Caco-2 (cell line): ENCODE results near the gene C2orf69. TPM values are rescaled to one million over a fixed set of nuclear protein-coding genes. Genes with fewer than 3 reads are reported as not detected.

Experiments
- BruUV-seq: library from RNA; stranded (reverse); fragments of 400-500 nt; replicated peaks from 2 replicates; lab custom pipeline; 2021; lab: Mats Ljungman, UMichigan
- CTCF ChIA-PET: fragments of 300-600 bp; sonication (Branson Sonifier 250); formaldehyde crosslinking; loops from one replicate; lab custom pipeline; 2022; ENCODE audit warnings: antibody characterized with exemption; lab: Charles Lee
- POLR2A ChIA-PET: fragments of 300-600 bp; sonication (Branson Sonifier 250); formaldehyde crosslinking; loops from one replicate; lab custom pipeline; 2022; ENCODE audit warnings: antibody characterized with exemption; lab: Charles Lee
- DNase-seq, 2 experiments: peaks; one replicate each; pipeline versions ENCODE4 v3.0.0 to v3.0.0-alpha.2; 2020 to 2022
- H3K27me3 ChIP-seq: replicated peaks from 2 replicates; pipeline ENCODE4 v1.6.0; 2011; ENCODE audit warnings: low read length; ENCODE audit not compliant: control insufficient read depth, insufficient read depth
- H3K36me3 ChIP-seq: 2 replicates; pipeline ENCODE4 v1.5.1; 2011; ENCODE audit warnings: low read length; ENCODE audit not compliant: control insufficient read depth, insufficient read depth
- H3K4me1 ChIP-seq: fragments of 250-450 bp; sonication (Bioruptor Pico); 2 replicates; pipeline ENCODE4 v1.5.1; 2020; ENCODE audit warnings: mild to moderate bottlenecking
- H3K4me3 ChIP-seq: 2 replicates; pipeline ENCODE4 v1.5.1; 2011; ENCODE audit warnings: low read depth, mild to moderate bottlenecking, control low read depth, low read length
- H3K9me3 ChIP-seq: fragments of 250-450 bp; sonication (Bioruptor Pico); 2 replicates; pipeline ENCODE4 v1.5.1; 2020; ENCODE audit warnings: mild to moderate bottlenecking, moderate library complexity
- H3K27ac Mint-ChIP-seq: one replicate; pipeline ENCODE4 v1.8.0; 2022; ENCODE audit warnings: mixed read lengths; ENCODE audit not compliant: unreplicated experiment
- H3K27me3 Mint-ChIP-seq: one replicate; pipeline ENCODE4 v1.8.0; 2022; ENCODE audit warnings: mixed read lengths; ENCODE audit not compliant: insufficient read depth, unreplicated experiment
- H3K36me3 Mint-ChIP-seq: one replicate; pipeline ENCODE4 v1.8.0; 2022; ENCODE audit warnings: mild to moderate bottlenecking, mixed read lengths; ENCODE audit not compliant: insufficient read depth, unreplicated experiment
- H3K4me1 Mint-ChIP-seq: one replicate; pipeline ENCODE4 v1.8.0; 2022; ENCODE audit warnings: low read depth, mixed read lengths; ENCODE audit not compliant: unreplicated experiment
- H3K4me3 Mint-ChIP-seq: one replicate; pipeline ENCODE4 v1.8.0; 2022; ENCODE audit warnings: mild to moderate bottlenecking, moderate library complexity, mixed read lengths; ENCODE audit not compliant: unreplicated experiment
- H3K9me3 Mint-ChIP-seq: one replicate; pipeline ENCODE4 v1.8.0; 2022; ENCODE audit warnings: mixed read lengths; ENCODE audit not compliant: unreplicated experiment
- intact Hi-C: fragments of 100-400 bp; cut with micrococcal nuclease; formaldehyde crosslinking; loops from one replicate; pipeline ENCODE4 v1.10.0; 2022; ENCODE audit not compliant: unreplicated experiment
- total RNA-seq: library from RNA; stranded (reverse); gene quantifications from 2 replicates; pipeline ENCODE4 v1.2.3, GENCODE V29; 2022
- TF ChIP-seq, protein P1 (sequence below), 2 experiments: fragments of 200-600 bp in 1 of 2; IDR thresholded peaks; 1 replicate in 1 of 2; 2 replicates in 1 of 2; pipeline versions ENCODE4 v1.5.1 to v1.8.0; 2011 to 2022; ENCODE audit warnings: antibody characterized with exemption in 1 of 2, control low read depth in 1 of 2, inconsistent platforms in 1 of 2, low read depth in 1 of 2, low read length in 1 of 2, mild to moderate bottlenecking in 1 of 2, moderate library complexity in 1 of 2; ENCODE audit not compliant: insufficient read depth in 1 of 2, severe bottlenecking in 1 of 2, unreplicated experiment in 1 of 2

C2orf69 gene
- total RNA-seq, 1 experiment from 2014 or later = 17.1 TPM

DNA sequence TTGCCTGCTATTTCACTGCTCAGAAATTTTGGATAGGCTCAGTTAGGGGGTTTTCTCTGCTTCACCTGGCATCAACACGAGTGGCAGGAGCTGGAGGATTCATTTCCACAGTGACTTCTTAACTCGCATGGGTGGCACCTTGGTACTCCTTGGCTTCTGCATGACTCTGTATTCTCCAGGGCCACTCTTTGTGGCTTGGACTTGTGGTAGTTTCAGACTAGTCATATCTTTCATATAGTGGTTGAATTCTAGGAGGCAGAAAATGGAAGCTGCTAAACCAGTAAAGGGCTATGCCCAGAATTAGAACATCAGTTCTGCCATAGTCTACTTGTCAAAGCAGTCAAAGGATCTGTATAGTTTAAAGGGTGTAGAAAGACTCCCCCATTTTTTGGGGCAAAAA is 51.1 kb downstream of the C2orf69 start:
- Mint-ChIP-seq H3K27me3 (no peaks in the 10 kb centered on the region), H3K36me3 (peaks cover 55% of the 10 kb centered on the region), H3K27ac (no peak overlapping the region), H3K4me3 (no peak overlapping the region), H3K4me1 (peaks cover 6% of the 10 kb centered on the region), H3K9me3 (no peaks in the 10 kb centered on the region)
- CTCF ChIA-PET = no interaction called here
- no peaks in the 10 kb centered on the region for H3K4me1 ChIP-seq
- H3K36me3 ChIP-seq = no peaks in the 10 kb centered on the region; the same call in none of the 2 replicates
- H3K27me3 ChIP-seq = no peaks in the 10 kb centered on the region
- H3K9me3 ChIP-seq = no peaks in the 10 kb centered on the region
- TF ChIP-seq, protein P1, sequence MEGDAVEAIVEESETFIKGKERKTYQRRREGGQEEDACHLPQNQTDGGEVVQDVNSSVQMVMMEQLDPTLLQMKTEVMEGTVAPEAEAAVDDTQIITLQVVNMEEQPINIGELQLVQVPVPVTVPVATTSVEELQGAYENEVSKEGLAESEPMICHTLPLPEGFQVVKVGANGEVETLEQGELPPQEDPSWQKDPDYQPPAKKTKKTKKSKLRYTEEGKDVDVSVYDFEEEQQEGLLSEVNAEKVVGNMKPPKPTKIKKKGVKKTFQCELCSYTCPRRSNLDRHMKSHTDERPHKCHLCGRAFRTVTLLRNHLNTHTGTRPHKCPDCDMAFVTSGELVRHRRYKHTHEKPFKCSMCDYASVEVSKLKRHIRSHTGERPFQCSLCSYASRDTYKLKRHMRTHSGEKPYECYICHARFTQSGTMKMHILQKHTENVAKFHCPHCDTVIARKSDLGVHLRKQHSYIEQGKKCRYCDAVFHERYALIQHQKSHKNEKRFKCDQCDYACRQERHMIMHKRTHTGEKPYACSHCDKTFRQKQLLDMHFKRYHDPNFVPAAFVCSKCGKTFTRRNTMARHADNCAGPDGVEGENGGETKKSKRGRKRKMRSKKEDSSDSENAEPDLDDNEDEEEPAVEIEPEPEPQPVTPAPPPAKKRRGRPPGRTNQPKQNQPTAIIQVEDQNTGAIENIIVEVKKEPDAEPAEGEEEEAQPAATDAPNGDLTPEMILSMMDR (IDR thresholded peaks at IDR 0.05; ENCODE audit: insufficient read depth in 1 of 2, low read depth in 1 of 2, low read length in 1 of 2, severe bottlenecking in 1 of 2, unreplicated experiment in 1 of 2) = no peak
- H3K4me3 ChIP-seq = no peak overlapping the region
- intact Hi-C loops = no loop called here
- DNase-seq = no peak
- POLR2A ChIA-PET = no interaction called here
- BruUV-seq = no TSS peak

DNA sequence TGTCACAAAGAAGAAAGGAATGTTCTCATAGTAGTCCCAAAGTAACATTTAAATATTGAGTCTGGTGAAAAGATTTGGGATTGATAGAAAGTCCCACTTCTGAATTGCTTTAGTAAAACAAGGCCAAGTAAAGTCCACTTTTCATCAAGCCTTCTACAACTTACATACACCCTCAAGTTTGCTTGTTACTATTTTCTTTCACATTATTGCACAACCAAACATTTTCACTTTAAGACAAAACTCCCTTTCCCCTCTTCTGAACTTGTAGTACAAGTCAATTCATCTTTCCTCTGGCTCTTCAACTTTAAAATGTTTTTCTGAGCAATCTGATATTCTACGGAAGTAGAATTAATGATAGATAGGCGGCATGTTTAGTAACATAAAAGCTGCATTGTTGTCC is 55.3 kb downstream of the C2orf69 start:
- Mint-ChIP-seq H3K4me3 (no peak overlapping the region), H3K4me1 (no peaks in the 10 kb centered on the region), H3K9me3 (no peaks in the 10 kb centered on the region), H3K36me3 (peaks cover 38% of the 10 kb centered on the region), H3K27me3 (no peaks in the 10 kb centered on the region), H3K27ac (no peak overlapping the region)
- intact Hi-C loops = no loop called here
- no peaks in the 10 kb centered on the region for H3K27me3 ChIP-seq
- H3K36me3 ChIP-seq = no peaks in the 10 kb centered on the region; the same call in 1 of the 2 replicates
- no TSS peak for BruUV-seq
- H3K9me3 ChIP-seq = no peaks in the 10 kb centered on the region
- no peak for DNase-seq
- TF ChIP-seq, protein P1 (IDR thresholded peaks at IDR 0.05; ENCODE audit: insufficient read depth in 1 of 2, low read depth in 1 of 2, low read length in 1 of 2, severe bottlenecking in 1 of 2, unreplicated experiment in 1 of 2) = no peak
- H3K4me1 ChIP-seq = no peaks in the 10 kb centered on the region
- CTCF ChIA-PET = no interaction called here
- POLR2A ChIA-PET = no interaction called here
- no peak overlapping the region for H3K4me3 ChIP-seq

GRCh38 chr2:199966976-199967375 is 55.9 kb downstream of the C2orf69 start:
- TF ChIP-seq, protein P1 (IDR thresholded peaks at IDR 0.05; ENCODE audit: insufficient read depth in 1 of 2, low read depth in 1 of 2, low read length in 1 of 2, severe bottlenecking in 1 of 2, unreplicated experiment in 1 of 2) = no peak
- no peak overlapping the region for H3K27ac Mint-ChIP-seq
- Histone ChIP-seq H3K4me3 (no peak overlapping the region), H3K9me3 (no peaks in the 10 kb centered on the region), H3K27me3 (no peaks in the 10 kb centered on the region), H3K4me1 (no peaks in the 10 kb centered on the region), H3K36me3 (no peaks in the 10 kb centered on the region; the same call in 1 of the 2 replicates)
- H3K4me1 Mint-ChIP-seq = no peaks in the 10 kb centered on the region
- intact Hi-C loops = no loop called here
- no peak overlapping the region for H3K4me3 Mint-ChIP-seq
- POLR2A ChIA-PET = no interaction called here
- CTCF ChIA-PET = no interaction called here
- no peak for DNase-seq
- no TSS peak for BruUV-seq
- peaks cover 32% of the 10 kb centered on the region for H3K36me3 Mint-ChIP-seq
- no peaks in the 10 kb centered on the region for H3K9me3 Mint-ChIP-seq
- H3K27me3 Mint-ChIP-seq = no peaks in the 10 kb centered on the region
